ENCODE results near the gene ANO3. TPM values are rescaled to one million over a fixed set of nuclear protein-coding genes. Genes with fewer than 3 reads are reported as not detected.

The ANO3 gene
- total and polyA plus RNA-seq, 4 donors, result 0.02 to 0.63 (median 0.16) TPM

DNA sequence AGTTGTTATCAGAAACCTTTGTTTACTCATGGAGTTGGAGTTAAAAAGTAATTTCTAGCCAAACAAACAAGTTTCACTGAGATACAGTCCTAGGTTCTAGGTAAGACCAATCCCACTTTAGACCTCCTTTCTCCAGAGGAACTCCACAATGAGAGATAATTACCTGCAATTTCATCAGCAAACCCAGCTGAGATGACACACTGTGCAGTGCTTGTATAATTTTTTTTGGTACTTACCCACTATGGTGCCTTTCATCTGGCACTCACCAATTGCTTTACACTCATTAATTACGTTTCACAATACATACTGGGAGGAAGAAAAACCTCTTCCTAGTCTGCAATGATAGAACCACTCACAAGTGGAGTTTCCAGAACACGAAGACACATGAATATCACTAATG lies 242.0 kb downstream of the ANO3 start:
- Histone ChIP-seq H3K9ac (ENCODE audit: insufficient read depth in 1 of 2, low read length in 2 of 2) (no peak overlapping the region), H3K9me3 (ENCODE audit: control insufficient read depth in 4 of 4, insufficient read depth in 3 of 4, low read length in 3 of 4) (no peaks in the 10 kb centered on the region), H3K4me1 (ENCODE audit: control insufficient read depth in 5 of 5, insufficient read depth in 5 of 5, low read length in 5 of 5) (peaks cover 0 to 8% (median 2%) of the 10 kb centered on the region in 5 donors), H3K36me3 (ENCODE audit: control insufficient read depth in 4 of 4, insufficient read depth in 4 of 4, low read length in 4 of 4) (no peaks in the 10 kb centered on the region), H3K27ac (ENCODE audit: low read depth in 1 of 2, low read length in 1 of 2) (no peak overlapping the region), H3K4me3 (no peak overlapping the region), H3K27me3 (ENCODE audit: control insufficient read depth in 3 of 3, insufficient read depth in 3 of 3, low read length in 2 of 3) (no peaks in the 10 kb centered on the region)
- TF ChIP-seq, protein P1, sequence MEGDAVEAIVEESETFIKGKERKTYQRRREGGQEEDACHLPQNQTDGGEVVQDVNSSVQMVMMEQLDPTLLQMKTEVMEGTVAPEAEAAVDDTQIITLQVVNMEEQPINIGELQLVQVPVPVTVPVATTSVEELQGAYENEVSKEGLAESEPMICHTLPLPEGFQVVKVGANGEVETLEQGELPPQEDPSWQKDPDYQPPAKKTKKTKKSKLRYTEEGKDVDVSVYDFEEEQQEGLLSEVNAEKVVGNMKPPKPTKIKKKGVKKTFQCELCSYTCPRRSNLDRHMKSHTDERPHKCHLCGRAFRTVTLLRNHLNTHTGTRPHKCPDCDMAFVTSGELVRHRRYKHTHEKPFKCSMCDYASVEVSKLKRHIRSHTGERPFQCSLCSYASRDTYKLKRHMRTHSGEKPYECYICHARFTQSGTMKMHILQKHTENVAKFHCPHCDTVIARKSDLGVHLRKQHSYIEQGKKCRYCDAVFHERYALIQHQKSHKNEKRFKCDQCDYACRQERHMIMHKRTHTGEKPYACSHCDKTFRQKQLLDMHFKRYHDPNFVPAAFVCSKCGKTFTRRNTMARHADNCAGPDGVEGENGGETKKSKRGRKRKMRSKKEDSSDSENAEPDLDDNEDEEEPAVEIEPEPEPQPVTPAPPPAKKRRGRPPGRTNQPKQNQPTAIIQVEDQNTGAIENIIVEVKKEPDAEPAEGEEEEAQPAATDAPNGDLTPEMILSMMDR (IDR thresholded peaks at IDR 0.05; ENCODE audit: control extremely low read depth, extremely low read depth), result no peak
- no peak for DNase-seq
- no peak for ATAC-seq (ENCODE audit: insufficient read depth, low FRiP score)
- WGBS, 2 donors, result 66 to 72% methylated on average over 2 of the region's 2 CpGs

DNA sequence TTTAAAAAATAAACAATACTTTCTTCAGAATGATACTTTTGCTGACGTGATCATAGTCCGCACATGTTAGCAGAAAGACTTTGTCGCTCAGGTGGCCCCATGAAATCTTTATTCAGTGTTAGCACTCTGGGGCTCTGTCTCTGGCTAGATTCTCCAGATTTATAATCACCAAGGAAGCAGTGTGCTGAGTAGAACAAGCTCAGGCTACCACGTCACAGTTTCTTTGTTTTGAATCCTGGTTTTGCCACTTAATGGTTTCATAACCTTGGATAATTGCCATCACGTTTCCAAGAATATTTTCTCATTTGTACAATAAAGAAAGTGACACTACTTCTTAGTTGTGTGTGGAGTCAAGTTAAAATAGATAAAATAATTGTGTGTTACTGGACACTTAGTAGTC lies 244.0 kb downstream of the ANO3 start:
- H3K27me3 ChIP-seq (ENCODE audit: control insufficient read depth in 3 of 3, insufficient read depth in 3 of 3, low read length in 2 of 3), result no peaks in the 10 kb centered on the region
- ATAC-seq (ENCODE audit: insufficient read depth, low FRiP score) (no peak), DNase-seq (peak in 2 of 3 donors; percentile 70 to 80)
- no peak overlapping the region for H3K27ac ChIP-seq (ENCODE audit: low read depth in 1 of 2, low read length in 1 of 2)
- H3K9ac ChIP-seq (ENCODE audit: insufficient read depth in 1 of 2, low read length in 2 of 2), result no peak overlapping the region
- peaks cover 0 to 19% (median 5%) of the 10 kb centered on the region in 5 donors for H3K4me1 ChIP-seq (ENCODE audit: control insufficient read depth in 5 of 5, insufficient read depth in 5 of 5, low read length in 5 of 5)
- TF ChIP-seq, protein P1 (IDR thresholded peaks at IDR 0.05; ENCODE audit: control extremely low read depth, extremely low read depth), result no peak
- WGBS, 2 donors, result 57 to 78% methylated on average over 5 of the region's 5 CpGs
- H3K9me3 ChIP-seq (ENCODE audit: control insufficient read depth in 4 of 4, insufficient read depth in 3 of 4, low read length in 3 of 4), result no peaks in the 10 kb centered on the region
- no peak overlapping the region for H3K4me3 ChIP-seq
- H3K36me3 ChIP-seq (ENCODE audit: control insufficient read depth in 4 of 4, insufficient read depth in 4 of 4, low read length in 4 of 4), result no peaks in the 10 kb centered on the region

DNA sequence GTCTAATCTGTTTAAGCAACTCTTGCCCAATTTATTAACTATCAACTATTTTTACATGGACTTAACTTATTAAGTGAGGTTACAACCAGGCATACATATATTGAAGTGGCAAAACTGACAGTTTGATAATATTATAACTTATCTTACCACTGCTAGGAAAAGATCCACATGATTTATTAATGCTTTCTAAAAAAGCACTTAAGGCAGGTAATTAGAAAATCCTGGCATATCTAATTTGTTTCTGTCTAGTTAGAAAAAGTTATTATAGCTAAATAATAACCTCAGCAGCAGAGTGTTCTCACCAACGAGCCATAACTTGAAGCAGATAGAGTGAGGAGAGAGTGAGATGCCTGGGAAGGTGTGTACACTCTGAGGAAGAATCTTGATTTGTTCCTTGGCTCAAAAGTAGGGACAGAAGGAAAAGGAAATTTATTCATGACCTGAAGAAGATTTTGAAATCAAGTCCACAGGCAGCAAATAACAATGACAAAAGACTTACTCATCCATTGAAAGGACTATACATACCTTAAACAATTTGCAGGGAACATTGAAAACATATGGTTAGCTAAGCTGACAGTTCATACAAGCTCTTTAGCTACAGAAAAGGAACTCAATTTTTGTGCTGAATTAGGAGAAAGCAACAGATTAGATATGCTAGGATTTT lies 247.2 kb downstream of the ANO3 start:
- H3K4me3 ChIP-seq, result no peak overlapping the region
- no peaks in the 10 kb centered on the region for H3K27me3 ChIP-seq (ENCODE audit: control insufficient read depth in 3 of 3, insufficient read depth in 3 of 3, low read length in 2 of 3)
- H3K27ac ChIP-seq (ENCODE audit: low read depth in 1 of 2, low read length in 1 of 2), result no peak overlapping the region
- DNase-seq (peak in 2 of 3 donors; percentile 42 to 58), ATAC-seq (ENCODE audit: insufficient read depth, low FRiP score) (no peak)
- no peaks in the 10 kb centered on the region for H3K9me3 ChIP-seq (ENCODE audit: control insufficient read depth in 4 of 4, insufficient read depth in 3 of 4, low read length in 3 of 4)
- WGBS, 2 donors, result 53 to 60% methylated on average over 1 of the region's 1 CpG
- no peak overlapping the region for H3K9ac ChIP-seq (ENCODE audit: insufficient read depth in 1 of 2, low read length in 2 of 2)
- H3K4me1 ChIP-seq (ENCODE audit: control insufficient read depth in 5 of 5, insufficient read depth in 5 of 5, low read length in 5 of 5), result peaks cover 0 to 23% (median 4%) of the 10 kb centered on the region in 5 donors
- TF ChIP-seq, protein P1 (IDR thresholded peaks at IDR 0.05; ENCODE audit: control extremely low read depth, extremely low read depth), result no peak
- H3K36me3 ChIP-seq (ENCODE audit: control insufficient read depth in 4 of 4, insufficient read depth in 4 of 4, low read length in 4 of 4), result no peaks in the 10 kb centered on the region

DNA sequence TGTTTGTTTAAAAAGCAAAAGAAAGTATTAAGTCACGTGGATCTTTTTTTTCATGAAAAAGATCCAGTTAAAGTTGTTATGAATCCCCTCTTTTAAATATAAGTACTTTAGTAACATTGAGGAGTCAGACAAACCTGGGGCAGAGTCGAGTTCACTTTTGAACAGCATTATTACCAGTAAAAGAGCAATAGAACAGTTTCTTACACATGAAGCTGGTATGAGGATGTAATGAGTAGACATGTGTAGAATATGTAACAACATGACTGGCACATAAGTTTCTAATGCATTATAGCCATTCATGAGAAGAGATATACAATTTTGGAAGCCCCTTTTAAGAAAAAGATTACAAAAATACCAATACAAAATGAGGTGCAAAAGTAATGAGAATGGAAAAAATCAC lies 247.8 kb downstream of the ANO3 start:
- 67 to 71% methylated on average over 2 of the region's 2 CpGs for WGBS, 2 donors
- Histone ChIP-seq H3K4me3 (no peak overlapping the region), H3K4me1 (ENCODE audit: control insufficient read depth in 5 of 5, insufficient read depth in 5 of 5, low read length in 5 of 5) (peaks cover 0 to 23% (median 4%) of the 10 kb centered on the region in 5 donors), H3K27me3 (ENCODE audit: control insufficient read depth in 3 of 3, insufficient read depth in 3 of 3, low read length in 2 of 3) (no peaks in the 10 kb centered on the region), H3K9me3 (ENCODE audit: control insufficient read depth in 4 of 4, insufficient read depth in 3 of 4, low read length in 3 of 4) (no peaks in the 10 kb centered on the region), H3K9ac (ENCODE audit: insufficient read depth in 1 of 2, low read length in 2 of 2) (no peak overlapping the region), H3K36me3 (ENCODE audit: control insufficient read depth in 4 of 4, insufficient read depth in 4 of 4, low read length in 4 of 4) (no peaks in the 10 kb centered on the region), H3K27ac (ENCODE audit: low read depth in 1 of 2, low read length in 1 of 2) (no peak overlapping the region)
- TF ChIP-seq, protein P1 (IDR thresholded peaks at IDR 0.05; ENCODE audit: control extremely low read depth, extremely low read depth), result no peak
- no peak for DNase-seq
- ATAC-seq (ENCODE audit: insufficient read depth, low FRiP score), result no peak

Data from lung (tissue), 12 donors.